Hematopoietic multipotent progenitor cell treated with erythropoietin and hydrocortisone succinate and interleukin-3 and kit ligand, for 4 days (in vitro differentiated cells): Measurements from ENCODE around the gene THOC7.

ENCODE experiments used
- DNase-seq: peaks from one replicate; pipeline ENCODE4 v3.0.0-alpha.2; 2015

Gene THOC7

DNA sequence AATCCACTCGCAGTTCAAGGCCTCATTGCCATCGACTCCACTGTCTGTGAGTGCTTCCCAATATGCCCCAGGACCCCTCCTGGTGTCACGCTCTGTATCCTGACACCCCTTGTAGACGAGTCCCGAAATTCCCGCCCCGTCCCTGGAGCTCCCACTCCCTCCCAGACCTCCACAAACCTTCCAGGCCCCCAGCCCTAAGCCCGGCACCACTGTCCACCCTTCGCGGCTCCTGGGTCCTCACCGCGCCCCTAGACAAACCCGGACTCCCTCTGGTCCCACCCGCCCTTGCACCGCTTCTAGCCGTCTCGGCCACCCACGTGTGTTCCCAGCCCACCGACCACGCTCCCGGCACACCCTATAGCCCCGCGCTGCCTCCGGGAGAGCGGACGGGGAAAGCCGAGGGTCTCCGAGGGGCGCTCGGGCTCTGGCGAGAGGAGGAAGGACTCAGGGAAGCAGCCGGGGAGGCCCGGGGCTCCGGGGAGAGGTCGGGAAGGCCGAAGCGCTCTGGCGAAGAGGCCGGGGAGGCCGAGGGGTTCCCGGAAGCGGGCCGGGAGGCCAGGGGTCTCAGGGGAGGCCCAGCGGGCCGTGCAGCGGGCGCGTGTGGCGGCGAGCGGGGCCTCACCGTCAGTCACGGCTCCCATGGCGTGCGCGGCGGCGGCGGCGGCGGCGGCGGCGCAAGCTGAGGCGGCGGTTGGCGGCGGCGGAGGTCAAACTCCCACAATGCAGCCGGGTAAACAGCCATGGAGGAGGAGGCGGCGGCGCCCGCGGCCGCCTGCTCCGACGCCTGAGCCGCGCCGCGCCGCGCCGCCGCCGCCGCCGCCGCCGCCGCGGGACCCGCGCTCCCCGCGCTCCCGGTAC lies at the start of gene THOC7, which contains the start of gene ATXN7:
Gene THOC7 (minus strand): TSS at position 656 of the 858 bp plus-strand sequence. CDS start 15 bp downstream, at position 641.
Gene ATXN7 (plus strand): TSS at position 718 of the 858 bp plus-strand sequence. CDS start 48,732 bp downstream, outside the sequence.
- DNase-seq = peak; percentile 85

DNA sequence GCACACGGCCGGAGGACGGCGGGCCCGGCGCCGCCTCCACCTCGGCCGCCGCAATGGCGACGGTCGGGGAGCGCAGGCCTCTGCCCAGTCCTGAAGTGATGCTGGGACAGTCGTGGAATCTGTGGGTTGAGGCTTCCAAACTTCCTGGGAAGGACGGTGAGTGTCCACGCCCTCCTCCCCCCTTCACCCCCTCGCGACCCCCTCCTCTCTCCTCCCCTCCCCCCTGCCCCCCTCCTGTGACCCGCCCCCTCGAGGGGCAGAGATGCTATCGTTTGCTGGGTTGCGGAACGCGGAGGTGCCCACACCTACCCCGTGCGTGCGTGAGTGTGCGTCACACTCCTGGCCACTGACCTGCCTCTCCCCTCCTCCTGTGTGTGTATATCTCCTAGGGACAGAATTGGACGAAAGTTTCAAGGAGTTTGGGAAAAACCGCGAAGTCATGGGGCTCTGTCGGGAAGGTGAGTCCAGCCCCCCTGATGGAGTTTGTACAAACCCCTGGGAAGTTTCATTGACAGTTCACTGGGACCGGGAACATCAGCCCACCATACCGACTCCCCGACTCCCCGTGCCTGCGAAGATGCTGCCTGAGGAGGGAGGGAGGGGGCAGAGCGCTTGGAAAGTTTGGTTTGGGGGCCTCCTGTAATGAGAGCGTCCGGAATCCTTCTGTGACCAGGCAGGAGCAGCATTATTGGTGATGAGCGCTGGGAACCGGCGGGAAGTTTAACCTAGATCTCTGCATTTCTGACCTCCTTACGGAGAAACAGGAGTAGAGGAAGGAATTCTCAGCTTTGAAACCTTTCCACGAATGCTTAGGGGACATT lies 49.4 kb upstream of the THOC7 start:
- peak; percentile 59 for DNase-seq

DNA sequence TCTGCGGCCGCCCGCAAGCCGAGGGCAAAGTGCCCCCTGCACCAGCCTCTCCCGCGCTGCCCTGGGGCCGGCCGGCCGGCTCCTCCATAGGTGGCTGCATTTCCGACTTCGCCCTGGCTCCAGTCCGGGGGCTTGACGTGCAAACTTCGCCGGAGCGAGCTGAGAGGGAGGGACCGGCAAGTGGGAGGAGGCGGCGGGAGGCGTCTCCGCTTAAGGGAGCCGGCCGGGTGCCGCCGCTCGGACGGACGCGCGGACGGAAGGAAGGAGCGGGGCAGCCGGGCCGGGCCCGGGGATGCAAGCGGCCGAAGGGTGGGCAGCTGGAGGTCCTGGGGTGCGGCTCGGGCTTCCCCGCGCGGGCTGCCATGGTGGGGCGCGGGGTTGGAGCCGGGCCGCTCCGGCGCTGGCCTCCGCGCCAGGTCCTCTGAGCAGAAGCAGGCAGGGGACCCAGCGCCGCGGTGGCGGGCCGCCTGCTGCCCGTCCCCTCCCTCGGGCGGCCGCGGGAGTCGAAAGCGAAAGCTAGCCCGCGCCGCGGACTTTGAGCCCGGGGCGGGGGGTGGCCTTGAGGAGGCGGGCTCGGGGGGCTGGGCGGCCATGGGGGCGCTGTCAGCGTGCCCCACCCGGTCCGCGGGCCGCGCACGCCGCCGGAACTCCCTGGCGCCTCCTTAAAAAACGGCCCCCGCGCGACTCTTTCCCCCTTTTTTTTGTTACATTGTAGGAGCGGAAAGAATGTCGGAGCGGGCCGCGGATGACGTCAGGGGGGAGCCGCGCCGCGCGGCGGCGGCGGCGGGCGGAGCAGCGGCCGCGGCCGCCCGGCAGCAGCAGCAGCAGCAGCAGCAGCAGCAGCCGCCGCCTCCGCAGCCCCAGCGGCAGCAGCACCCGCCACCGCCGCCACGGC lies 48.5 kb upstream of the THOC7 start, which contains the start of gene SCAANT1:
Gene SCAANT1 (minus strand): TSS at position 511 of the 895 bp plus-strand sequence.
- peak; percentile 96 for DNase-seq

DNA sequence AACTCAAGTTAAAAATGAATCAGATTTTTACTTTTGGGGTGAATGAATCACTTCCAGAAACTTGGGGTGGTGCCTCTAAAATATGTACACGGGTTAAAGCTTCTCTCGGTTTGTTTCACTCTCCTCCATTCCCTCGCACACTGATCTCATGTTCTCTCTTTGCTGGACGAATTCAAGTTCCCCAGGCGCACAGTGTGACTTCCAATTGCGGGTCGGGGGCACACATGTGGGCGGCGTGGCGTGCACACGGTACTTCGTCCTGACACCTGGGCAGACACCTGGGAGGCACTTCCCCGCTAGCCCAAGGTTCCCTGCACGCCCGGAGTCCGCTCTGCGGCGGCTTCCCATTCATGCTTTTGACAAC lies 47.9 kb upstream of the THOC7 start:
- no peak for DNase-seq

DNA sequence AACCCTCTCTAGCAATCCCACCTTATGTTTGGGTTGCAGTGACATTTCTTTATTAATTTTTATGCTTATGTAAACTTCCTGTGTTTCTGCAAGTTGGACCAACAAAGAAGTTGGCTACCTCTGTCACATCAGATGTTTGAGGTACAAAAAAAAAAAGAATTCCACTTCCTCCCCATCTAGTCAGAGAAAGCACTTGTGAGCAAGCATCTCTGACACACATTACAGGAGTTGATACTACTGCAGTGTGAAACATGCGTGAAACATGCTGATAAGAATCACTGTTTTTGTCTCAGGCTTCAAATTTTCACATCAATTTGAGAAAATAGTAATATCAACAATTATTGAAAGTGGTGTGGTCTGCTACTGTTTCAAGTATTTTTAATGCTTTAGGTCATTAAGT lies 47.3 kb upstream of the THOC7 start:
- DNase-seq = peak; percentile 28

- DNase-seq = no peak
Observed at GRCh38 chr3:63910001-63910400, 46.4 kb upstream of the THOC7 start.

DNA sequence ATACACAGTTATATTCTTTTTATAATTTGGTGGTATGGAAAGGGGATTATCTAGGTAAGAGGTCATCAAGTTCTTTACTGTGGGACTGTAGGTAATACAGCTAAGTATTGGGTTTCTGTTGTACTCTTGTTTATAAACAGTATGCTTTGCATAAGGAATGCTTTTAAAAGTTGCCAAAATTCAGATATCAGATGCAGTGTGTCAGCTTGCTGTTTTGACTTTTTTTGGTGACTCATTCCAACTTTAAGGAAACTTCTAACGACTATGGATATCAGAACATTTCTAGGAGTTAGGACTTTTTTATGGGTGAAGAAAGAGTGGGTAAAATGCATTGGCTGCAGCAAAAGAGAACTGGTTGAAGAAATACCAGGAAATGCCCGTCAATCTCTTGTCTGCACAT lies 45.8 kb upstream of the THOC7 start:
- DNase-seq = no peak

DNA sequence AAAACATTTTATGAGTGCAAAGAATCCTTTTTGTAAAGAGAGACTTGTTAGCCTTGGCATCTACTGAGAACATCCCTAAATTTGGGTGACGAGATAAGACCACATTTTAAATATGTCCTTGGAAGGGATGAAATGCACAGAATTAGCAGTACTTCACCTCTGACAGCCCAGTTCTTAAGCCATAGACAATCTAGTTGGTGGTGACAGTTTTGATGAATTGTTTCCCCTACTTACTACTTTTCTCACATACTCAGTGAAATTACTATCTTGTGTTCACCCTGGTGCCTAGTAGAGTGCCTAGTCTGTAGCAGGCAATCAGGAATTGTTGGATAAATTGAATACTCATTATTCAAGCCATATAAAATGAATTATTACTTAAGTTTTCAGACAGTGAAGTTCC lies 45.2 kb upstream of the THOC7 start:
- no peak for DNase-seq

- no peak for DNase-seq
Observed at GRCh38 chr3:63908081-63908736, 44.6 kb upstream of the THOC7 start.

DNA sequence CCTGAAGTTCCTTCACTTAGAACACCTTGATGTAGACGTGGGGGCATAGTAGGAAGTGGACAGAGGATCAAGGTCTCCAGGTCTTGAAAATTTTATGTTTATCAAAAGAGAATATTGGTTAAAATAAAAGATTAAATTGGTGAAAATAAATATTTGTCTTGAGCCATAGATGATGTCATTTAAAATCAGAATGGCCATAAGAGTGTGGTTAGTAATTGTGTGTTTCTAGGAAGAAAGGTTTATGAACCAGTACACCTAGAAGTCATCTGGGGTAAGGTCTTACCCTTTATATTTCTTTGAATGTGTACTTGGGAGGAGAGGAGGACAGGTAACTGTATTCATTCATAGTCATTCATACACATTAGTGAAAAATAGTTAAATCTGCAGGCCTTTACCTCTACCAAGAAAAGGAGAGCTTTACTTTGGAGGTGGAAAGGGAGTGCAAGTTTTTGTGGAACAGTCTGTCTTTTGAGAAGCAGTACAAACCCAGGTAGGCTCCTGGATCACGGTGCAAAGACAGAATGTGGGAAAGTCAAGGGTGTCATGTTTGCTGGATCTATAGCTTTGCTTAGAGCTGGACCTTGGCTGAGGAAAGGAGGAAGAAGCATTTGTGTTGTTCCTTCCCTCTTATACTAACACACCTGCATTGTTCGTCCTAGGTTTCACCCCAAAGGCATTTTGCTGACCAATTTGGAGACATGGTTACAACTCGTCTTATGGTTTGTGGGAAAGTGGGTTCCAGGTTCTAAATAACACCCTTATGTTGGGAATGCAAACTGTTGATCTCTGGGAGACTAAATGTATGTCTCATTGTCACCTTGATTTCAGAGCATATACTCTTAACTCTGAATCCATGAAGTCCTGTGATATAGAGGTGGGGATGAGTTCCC lies 42.4 kb upstream of the THOC7 start:
- DNase-seq = no peak

- DNase-seq = peak; percentile 45
Observed at GRCh38 chr3:63900459-63900858, 36.9 kb upstream of the THOC7 start.

- no peak for DNase-seq
Observed at GRCh38 chr3:63900010-63900409, 36.4 kb upstream of the THOC7 start.

DNA sequence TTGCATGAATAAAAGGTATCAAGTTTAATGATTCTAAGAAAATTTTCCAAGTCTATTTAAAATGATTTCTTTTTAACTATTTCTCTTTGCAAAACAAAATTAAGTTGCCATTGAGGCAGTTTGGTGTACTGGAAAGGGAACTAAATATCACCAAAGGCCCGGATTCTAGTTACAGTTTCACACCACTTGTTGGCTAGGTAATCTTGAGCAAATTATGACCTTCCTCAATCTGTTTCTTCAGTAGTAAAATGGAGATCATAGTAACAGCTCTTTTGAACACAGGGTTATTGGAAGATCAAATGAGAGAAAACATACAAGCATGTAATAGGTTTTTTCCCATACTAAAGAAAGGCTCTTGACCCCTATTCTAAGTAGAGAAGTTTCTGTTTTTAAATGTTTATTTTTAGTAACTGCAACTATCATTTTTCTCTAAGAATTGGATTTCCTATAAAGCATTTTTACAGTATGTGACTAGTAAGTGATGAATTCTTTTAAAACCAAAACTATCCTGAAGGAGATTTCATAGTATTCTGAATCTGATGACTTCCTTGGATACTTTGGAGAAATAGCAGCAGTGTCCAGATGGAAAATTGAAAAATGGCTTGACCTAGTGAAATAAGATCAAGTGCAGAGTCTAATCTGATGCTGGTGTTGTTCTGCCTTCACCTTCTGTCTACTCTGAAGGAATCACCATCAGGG lies 32.9 kb upstream of the THOC7 start:
- DNase-seq = no peak

- DNase-seq = no peak
Observed at GRCh38 chr3:63895422-63896189, 32.0 kb upstream of the THOC7 start.

DNA sequence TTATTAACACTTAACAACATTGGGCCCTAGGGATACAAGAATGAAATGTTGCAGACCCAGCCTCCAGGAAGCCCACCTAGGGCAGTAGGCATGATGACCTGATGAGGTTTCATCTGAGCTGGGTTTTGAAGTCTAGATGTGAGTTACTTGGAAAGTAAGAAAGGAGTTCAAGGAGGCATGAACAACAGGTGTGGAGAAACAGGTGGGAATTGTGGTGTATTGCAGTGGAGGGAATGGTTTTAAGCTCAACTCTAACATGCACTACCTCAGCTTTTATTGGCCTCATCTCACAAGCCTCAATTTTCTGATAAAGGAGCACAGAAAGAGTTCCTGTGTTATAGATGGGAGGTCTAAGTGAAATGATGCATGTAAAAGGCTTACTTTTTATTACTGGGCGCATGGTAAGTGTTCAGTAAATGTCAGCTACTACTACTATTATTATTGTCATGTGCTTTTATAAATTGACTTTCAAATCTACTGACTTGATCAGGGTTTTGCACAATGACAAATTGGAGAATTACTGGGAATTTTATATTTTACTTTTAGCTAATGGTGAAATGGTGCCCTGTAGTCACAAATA lies 29.3 kb upstream of the THOC7 start:
- no peak for DNase-seq

DNA sequence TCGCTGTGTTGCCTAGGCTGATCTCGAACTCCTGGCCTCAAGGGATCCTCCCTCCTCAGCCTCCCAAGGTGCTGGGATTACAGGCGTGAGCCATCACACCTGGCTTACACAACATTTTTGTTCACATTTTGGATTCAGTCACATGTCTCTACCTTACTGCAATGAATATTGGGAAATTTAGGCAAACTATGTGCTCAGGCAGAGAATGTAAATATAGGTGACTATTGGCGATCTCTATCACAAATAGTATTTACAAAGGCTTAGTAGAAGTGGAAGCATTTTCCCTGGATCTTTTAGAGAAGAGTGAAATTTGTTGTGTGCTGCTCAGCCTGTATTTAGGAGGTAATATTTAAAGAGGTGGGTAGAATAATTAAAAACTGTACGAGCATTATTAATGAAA lies 27.9 kb upstream of the THOC7 start:
- no peak for DNase-seq

DNA sequence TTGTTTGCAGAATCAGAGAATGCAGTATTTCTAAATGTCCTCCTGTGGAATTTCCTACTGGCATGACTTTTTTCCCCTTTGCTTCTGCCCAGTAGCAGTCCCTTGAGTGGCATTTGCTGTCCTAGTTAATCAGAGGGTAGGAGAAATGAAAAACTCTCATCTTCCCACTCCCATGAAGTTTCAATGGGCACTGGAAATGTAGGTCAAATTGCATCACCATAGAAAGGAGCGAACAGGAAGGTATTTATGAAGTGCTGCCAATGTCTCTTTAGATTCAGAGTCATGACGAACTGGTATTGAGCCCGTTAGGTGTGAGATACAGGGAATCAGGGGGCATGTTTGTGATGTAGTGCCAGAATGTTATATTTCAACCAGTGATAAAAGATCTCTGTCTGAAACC lies 23.3 kb upstream of the THOC7 start:
- no peak for DNase-seq

- DNase-seq = no peak
Observed at GRCh38 chr3:63880653-63881052, 17.0 kb upstream of the THOC7 start.

DNA sequence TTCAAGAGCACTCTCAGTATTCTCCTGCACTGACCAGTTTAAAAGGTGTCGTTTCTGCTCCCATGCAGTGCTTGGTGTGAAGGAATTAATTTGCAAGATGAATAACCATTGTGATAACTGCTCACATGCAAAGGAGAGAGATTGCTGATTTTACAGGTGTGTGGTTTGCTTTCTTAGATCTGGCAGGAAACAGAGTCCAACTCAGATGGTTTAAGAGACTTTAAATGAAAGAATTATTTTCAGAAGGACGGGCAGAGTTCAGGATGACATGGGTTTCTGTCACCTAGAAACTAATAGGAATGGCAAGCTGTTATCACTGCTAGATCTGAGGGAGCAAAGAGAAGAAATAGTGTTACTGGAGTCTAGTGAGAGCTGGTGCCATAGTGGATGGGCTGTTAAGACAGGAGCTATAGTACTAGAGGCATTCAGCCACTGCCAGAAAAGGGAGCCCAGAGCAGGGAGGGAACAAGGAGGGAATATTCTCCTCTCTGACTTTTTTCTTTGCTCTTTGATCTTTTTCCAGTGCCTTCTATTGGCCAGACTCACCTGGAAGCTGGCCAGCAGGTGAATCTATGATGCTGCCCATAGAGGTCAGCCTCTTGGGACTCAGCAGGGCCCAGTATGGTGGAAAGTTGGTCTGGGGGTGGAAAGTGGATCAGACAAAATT lies 14.9 kb upstream of the THOC7 start:
- no peak for DNase-seq
